ENCODE measurements around the gene OBI1.

Gene OBI1

GRCh38 chr13:78601874-78602560 lies 56.9 kb downstream of the OBI1 start:
- no peak for DNase-seq

- no peak for DNase-seq
These were observed 57.7 kb downstream of the OBI1 start for GRCh38 chr13:78601124-78601873.

GRCh38 chr13:78600280-78600883 lies 58.6 kb downstream of the OBI1 start:
- no peak for DNase-seq

- DNase-seq = no peak
These were observed 59.2 kb downstream of the OBI1 start for GRCh38 chr13:78599645-78600279.

- no peak for DNase-seq
These were observed 59.9 kb downstream of the OBI1 start for GRCh38 chr13:78598966-78599644.

GRCh38 chr13:78598116-78598781 lies 60.7 kb downstream of the OBI1 start:
- DNase-seq = no peak

GRCh38 chr13:78597602-78597932 lies 61.4 kb downstream of the OBI1 start:
- DNase-seq = no peak

GRCh38 chr13:78596736-78597601 lies 62.0 kb downstream of the OBI1 start:
- no peak for DNase-seq

- no peak for DNase-seq
These were observed 62.6 kb downstream of the OBI1 start for GRCh38 chr13:78596399-78596735.

GRCh38 chr13:78595495-78596398 lies 63.2 kb downstream of the OBI1 start:
- DNase-seq = no peak

GRCh38 chr13:78594456-78594975 lies 64.4 kb downstream of the OBI1 start:
- DNase-seq = no peak

GRCh38 chr13:78593652-78594455 lies 65.1 kb downstream of the OBI1 start:
- DNase-seq = no peak

- DNase-seq = no peak
These were observed 65.8 kb downstream of the OBI1 start for GRCh38 chr13:78593129-78593528.

GRCh38 chr13:78592584-78592983 lies 66.4 kb downstream of the OBI1 start:
- no peak for DNase-seq

GRCh38 chr13:78589206-78589605 lies 69.7 kb downstream of the OBI1 start:
- DNase-seq = no peak

- no peak for DNase-seq
These were observed 71.6 kb downstream of the OBI1 start for GRCh38 chr13:78587395-78587794.

- no peak for DNase-seq
These were observed 72.2 kb downstream of the OBI1 start for GRCh38 chr13:78586706-78587105.

GRCh38 chr13:78576261-78576660 lies 82.7 kb downstream of the OBI1 start:
- no peak for DNase-seq

GRCh38 chr13:78572459-78572858 lies 86.5 kb downstream of the OBI1 start:
- DNase-seq = no peak

- no peak for DNase-seq
These were observed 89.9 kb downstream of the OBI1 start for GRCh38 chr13:78569029-78569428.

Data from bone marrow (tissue), 2 donors.